CD4-positive, alpha-beta T cell treated with Interleukin-17A for 4 hours (primary cell): Measurements from ENCODE around the gene ASZ1.
"Not testable (repeated sequence)": the region's sequence is repeated elsewhere in the genome, so short reads cannot be mapped to it uniquely, and the experiment has no call there.

Experiments
- DNase-seq: peaks from one replicate; pipeline ENCODE4 v3.0.0-alpha.2; 2020; ENCODE audit warnings: mixed read lengths

ASZ1 gene, protein sequence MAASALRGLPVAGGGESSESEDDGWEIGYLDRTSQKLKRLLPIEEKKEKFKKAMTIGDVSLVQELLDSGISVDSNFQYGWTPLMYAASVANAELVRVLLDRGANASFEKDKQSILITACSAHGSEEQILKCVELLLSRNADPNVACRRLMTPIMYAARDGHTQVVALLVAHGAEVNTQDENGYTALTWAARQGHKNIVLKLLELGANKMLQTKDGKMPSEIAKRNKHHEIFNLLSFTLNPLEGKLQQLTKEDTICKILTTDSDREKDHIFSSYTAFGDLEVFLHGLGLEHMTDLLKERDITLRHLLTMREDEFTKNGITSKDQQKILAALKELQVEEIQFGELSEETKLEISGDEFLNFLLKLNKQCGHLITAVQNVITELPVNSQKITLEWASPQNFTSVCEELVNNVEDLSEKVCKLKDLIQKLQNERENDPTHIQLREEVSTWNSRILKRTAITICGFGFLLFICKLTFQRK

DNA sequence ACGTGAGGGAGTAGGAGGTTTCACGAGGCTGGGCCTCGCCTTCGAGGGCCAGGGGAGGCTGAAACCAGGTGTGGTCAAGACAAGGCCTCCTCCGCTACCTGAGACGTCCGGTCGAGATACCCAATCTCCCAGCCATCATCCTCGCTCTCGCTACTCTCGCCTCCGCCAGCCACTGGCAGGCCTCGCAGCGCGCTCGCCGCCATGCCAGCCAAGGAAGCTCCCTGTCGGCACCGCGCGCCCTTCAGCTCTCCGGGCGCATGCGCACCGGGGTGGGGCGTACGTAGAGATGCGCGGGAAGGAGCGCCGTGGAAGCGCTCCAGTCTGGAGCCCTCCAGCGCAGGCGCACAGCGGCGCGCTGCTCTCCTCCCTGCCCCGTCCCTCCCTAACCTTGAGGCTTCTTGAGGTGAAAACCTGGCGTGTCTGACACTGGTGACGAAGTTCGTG, at the start of gene ASZ1:
ASZ1 (minus strand) TSS at position 236 of the 444 bp plus-strand sequence; CDS start at position 203, 33 bp downstream.
- DNase-seq, result no peak

DNA sequence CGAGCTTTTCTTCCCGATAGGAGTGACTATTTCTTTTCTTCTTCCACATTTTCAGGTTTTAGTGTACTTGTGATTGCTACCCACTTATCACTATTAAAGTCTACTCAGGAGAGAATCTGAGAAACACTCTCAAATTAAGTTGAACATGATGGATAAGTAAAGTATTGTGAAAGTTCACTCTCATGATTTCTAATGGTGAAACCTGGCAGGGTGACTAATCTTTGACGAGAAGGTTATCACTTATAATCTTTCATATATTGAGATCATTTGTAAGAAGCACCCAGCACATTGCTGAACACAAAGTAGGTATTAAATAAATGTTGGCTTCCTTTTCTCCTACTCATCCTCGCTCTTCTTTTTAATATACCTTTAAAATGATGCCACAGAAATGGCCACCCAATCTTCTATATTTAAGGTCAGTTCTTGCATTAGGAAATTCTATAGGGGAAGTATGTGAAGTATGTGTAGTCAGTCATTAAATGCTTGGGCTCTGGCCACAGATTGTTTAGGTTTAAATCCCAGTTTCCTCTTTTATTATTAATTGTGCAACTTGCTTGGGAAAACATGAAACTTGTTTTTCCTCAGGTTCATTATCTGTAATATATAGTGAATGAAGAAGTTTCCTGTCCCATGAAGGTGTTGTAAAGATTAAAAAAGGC, 49.4 kb upstream of the ASZ1 start:
- no peak for DNase-seq

DNA sequence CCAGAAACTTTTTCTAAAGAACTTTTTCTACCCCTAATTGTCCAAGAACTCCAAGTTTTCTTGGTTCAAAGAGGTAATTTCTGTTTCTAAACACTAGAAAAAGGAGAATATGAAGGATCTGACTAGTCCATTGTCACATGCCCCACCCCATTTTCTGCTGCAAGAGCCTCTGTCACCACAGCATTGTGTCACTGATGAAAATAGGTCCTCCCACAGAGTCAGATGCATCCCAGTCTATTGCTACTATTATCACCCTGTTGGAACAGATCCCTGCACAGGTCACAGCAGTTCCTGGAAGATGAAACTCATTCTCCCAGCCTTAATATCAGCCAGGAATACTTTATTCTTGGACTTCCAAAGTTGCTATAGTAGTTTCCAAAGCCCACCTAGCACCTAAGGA, 45.0 kb upstream of the ASZ1 start:
- no peak for DNase-seq

DNA sequence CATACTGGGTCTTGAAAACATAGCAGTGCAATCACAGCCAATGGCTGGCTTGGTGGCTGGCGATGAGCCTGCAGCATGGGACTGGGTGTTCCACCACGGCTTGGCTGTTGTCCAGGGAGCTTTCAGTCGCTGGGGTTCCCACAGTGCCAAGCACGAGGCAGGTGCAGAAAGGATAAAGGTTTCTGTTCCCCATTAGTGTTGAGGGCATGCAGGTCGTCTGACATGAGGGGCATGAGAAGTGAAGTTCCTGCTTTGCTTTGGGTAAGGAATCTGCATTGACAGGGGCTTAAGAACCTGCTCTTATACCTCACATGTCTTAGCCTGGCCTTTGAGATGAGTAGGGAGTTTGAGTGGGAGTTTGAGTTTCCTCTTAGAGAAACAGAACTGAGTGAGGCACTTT, 43.5 kb upstream of the ASZ1 start:
- DNase-seq, result no peak

DNA sequence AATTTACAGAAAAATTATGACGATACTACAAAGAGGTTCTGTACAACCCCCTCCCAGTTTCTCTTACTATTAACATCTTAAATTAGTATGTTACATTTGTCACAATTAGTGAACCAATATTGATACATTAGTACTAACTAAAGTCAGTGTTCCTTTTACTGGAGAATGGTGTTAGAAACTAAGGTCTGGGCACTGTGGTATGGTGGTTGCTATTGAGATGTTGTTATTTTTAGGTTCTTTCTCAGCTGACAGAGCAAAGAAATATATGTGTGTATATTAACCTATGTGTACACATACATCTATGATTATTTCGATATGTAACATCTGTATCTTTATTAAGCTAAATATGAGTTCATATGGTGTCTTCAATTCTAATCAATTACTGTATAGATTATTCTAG, 40.9 kb upstream of the ASZ1 start:
- no peak for DNase-seq

DNA sequence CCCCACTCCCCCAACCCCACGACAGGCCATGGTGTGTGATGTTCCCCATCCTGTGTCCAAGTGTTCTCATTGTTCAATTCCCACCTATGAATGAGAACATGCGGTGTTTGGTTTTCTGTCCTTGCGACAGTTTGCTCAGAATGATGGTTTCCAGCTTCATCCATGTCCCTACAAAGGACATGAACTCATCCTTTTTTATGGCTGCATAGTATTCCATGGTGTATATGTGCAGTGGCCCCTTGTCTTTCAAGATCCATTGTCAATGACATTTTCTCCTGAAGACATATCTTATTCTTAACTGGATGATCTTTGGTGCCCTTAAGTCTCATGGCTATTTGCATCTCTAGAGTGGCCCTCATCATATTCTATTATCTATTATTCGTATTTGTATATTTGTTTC, 33.5 kb upstream of the ASZ1 start:
- DNase-seq, result not testable (repeated sequence)

DNA sequence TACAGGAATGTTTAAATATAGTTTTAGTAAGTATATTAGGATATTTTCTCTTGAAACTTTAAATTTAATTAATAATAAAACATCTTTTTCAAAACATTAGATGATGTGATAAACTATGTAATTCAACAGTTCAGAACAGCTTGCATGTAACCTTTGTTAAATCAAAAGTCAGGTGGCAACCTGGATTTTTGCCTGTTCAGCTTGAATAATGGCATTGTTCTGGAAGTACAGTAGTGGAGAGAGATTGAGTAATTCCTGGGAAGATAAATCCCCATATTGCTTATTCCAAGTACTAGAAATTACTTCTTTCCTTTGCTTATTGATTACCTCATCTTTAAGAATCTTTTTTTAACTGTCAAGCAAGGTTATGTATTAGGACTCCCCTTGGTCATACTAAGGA, 32.4 kb upstream of the ASZ1 start:
- DNase-seq, result no peak

DNA sequence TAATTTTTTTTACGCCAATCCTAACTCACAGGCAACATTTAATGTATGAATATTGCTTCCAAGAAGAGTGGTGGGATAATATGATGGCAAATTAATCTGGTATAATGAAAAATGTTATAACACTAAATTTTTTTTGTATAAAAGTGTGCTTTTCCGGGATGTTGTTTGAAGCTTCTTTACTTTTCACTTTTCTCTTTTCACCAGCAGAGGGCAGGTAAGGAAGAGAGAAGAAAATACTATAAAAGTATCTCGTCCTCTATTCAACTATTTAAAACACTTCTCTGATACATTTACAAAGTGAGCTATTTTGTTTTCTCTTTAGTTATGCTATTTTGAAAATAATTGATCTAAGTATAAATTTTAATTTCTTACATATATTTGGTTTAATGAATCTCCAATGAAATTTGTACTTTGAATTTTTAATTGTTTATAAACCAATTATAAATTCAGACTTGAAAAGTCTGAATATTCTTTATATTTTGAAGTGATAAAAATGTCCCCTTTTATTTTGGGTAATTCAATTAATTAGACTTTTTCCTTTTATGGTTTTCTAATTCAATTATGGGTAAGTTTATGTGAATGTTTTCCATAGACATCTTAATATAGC, 31.8 kb upstream of the ASZ1 start:
- DNase-seq, result no peak

DNA sequence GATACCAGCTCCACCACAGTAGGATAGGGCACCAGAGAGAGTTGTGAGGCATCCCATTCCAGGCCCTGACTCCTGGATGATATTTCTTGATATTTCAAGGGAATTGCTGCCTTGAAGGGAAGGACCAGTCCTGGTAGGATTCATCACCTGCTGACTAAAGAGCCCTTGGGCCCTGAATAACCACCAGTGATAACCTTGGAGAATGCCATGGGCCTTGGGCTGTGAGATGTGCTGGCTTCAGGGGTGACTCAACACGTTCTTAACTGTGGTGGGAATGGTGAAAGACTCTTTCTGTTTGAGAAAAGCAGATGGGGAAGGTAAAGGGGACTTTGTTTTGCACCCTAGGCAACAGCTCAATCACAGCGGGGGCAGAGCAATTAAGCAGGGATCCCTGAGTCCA, 21.4 kb upstream of the ASZ1 start:
- DNase-seq, result no peak

DNA sequence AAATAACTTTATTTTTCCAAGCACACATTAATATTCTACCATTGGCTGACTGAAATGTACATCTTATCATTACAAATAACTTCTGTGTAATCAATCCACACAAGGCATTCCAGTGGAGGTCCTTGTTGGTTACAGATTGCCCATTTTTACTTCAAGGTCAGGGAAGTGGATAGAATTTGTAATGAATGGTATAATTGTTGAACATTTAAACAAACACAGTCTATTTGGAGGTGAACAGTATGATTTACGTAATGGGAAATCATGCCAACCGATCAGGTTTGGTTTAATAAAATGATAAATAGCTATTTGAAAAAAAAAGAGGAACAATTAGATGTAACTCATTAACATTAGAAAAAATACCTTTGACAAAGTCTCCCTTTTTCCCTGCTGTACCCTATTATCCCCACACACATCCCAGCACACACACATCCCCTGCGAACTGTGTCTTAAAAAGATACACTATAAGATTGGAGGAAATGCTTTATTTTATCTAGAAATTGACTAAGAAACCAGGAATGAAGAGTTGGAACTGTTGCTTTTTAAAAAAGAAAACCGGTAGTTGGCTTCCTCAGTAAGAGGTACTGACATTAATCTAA, 19.0 kb upstream of the ASZ1 start:
- no peak for DNase-seq

DNA sequence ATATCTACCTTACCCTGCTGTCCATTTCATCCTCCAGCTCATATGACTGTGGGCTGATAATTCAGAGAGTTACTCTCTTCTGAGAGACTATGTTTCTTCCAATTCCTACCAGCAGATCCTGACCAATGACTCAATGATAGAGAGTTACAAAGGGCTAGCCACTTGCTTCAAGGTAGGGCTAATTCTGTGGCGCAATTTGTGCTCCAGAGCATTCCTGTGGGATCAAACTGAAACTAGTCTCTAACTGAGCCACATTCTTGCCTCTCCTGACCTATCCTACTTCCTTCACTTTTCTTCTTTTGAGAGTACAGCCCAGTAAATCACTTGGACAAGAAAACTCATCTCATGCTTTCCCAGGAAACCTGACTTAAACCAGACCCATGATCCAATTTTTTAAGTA, 17.9 kb upstream of the ASZ1 start:
- no peak for DNase-seq

DNA sequence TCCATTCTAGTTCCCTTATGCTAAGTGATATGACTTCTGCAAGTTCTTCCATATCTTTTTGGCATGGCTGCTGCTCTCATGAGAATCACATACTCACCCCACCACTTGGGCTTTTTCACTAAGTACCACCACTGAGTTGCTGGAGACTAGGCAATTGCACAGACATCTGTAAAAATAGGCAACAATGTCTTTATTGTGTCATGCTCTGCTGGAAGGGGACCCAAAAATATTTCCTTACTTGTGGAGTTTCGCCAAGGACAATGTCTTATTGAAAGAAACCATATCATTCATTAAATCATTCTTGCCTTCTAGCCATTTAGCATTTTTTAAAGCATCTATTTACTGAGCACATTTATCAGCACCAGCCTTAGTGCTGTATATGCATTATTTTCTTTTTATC, 17.4 kb upstream of the ASZ1 start:
- DNase-seq, result no peak

DNA sequence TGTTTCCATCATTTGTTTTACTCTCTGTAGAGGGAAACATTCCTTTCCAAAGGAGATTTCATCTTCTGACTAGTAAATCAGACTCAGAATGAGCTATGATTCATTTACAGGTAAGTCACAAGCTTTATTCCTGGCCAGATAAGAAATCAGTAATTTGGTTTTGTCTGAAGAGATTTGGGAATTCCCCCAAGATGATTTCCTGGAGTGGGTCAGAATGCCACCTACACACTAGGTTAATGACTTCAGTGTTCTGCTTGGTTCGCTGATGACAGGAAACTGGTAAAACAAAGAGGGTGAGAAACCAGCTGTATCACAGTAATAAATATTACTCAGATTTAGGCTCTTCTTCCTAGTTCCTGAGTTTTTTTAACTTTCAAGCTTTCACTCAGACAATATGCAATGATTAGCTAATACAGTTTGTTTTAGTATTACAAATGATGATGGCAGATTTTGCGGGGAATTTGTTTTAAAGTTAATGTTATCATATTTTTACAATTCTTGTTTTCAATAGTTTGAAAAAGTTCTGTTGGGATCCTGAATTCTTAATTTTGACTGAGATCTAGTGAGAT, 8.3 kb upstream of the ASZ1 start:
- DNase-seq, result no peak

DNA sequence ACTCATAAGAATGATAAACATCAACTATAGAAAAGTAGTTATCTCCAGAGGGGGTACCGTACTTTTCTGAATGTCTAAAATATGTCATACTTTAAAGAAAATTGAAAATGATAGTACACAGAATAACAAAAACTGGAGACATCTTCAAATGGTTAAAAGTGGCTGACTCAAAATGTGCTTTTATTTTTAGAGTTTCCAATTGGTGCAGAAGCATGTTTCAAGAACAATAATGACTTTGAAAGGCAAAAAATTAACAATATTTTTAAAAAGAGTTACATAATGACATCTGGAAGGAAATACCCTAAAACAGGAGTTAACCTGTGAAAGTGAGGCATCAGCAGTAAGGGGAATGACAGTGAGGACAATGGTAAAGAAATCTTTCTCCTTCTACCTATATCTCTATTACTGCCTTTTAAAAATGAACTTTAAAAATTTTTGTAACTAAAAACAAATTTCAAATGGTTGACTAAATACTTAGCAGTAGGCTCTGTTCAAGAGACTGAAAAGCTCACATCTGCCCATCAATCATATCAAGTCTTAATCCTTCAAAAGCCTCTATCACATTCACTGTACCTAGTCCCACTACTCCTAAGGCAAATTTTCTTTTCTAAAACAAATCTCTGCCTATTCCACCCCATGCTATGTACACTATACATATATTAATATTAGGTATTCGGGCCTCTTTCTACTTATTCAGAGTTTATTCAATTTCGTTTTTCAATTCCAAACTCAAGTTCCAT, 3.0 kb downstream of the ASZ1 start:
- DNase-seq, result no peak

DNA sequence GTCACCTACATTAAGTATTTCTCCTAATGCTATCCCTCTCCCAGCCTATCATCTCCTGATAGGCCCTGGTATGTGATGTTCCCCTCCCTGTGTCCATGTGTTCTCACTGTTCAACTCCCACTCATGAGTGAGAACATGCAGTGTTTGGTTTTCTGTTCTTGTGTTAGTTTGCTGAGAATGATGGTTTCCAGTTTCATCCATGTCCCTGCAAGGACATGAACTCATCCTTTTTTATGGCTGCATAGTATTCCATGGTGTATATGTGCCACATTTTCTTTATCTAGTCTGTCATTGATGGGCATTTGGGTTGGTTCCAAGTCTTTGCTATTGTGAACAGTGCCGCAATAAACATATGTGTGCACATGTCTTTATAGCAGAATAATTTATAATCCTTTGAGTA, 12.7 kb downstream of the ASZ1 start:
- DNase-seq, result not testable (repeated sequence)

DNA sequence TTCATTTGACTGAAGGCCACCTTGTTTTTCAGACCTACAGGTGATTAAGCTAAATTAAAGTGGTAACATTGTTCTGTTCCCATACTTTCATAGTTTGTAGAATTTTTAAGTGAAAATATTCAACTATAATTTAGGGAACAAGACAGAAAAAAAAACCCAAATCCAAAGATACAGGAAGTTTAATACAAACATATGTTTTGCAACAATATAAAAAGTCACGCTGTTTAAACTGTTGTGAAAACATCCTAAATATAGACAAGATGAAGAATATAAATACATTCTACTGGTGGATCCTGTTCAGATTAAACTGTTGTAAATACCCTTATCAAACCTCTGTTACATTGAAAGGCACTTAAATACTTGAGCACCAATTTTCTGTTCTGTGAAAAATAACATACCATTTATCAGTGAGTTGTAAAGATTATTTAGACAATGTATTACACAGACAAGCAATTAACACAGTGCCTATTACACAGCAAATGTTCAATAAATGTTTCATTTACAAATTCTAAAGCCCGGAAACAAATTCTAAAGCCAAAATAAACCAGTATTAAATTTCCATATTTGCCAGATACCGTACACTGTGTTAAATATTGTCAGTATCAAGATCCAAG, 14.2 kb downstream of the ASZ1 start:
- DNase-seq, result no peak

DNA sequence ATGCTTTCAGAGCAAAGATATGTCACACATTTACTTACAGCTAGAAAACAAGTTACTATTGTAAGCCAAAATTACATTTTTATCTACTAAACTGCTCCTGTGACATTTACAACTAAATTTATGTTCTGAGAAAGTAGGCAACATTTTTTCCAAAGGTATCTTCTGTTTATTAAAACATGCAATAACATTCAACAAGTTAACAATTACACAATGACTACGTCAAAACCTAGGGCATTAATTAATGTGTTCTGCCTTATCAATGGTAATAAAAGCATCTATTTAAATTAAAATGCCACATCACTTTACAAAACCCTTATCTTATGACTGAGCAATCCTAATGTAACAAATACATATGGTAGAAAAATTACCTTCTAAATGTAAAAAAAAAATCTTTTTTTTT, 14.9 kb downstream of the ASZ1 start:
- no peak for DNase-seq

DNA sequence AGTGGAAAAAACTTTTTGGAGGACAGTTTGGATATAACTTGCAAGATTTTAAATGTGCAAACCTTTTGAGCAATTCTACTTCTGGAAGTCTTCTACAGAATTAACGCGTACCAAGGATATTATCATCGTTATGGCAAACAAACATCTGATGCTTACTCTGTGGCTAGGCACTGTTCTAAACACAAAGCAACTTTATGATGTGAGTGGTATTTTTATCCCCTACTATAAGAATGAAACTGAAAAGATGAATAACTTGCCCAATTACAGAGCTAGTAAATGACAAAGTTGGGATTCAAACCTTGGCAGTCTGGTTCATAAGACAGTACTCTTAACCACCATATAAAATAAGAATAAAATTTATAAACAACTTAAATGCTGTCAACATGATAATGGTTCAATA, 15.8 kb downstream of the ASZ1 start:
- no peak for DNase-seq

DNA sequence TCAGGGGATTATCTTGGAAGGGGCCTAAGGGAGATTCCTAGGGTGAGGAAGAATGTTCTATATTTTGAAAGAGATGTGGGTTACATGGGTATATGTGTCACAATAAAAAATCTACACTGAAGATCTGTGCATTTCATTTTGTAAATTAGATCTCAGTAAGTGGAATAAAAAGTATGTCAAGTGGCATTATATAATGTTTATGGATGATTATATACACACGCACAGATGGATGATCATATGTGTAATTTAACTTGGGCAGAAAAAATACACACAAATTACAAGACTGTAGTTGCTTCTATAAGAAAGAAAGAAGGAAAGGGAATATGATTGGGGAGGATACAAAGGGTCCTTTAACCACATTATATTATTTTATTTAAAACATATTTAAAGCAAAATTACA, 18.5 kb downstream of the ASZ1 start:
- DNase-seq, result no peak

DNA sequence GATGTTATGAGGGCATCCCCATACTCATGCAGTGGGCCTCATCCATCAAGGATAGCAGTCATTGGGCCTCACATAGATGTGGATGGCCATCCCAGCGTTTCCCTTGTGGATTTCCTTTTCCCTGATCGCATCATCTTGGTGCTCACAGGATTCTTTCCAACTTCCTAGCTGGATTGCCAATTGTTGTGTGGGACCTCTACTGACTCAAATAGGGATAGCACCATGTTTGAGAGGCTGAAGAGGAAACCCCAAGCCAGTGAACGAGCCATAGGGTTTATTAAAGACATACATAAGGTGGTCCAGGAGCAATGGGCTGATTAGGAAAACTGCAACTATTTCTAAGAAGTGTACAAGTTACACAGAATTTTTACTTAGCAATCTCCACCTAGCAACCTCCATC, 21.8 kb downstream of the ASZ1 start:
- no peak for DNase-seq

DNA sequence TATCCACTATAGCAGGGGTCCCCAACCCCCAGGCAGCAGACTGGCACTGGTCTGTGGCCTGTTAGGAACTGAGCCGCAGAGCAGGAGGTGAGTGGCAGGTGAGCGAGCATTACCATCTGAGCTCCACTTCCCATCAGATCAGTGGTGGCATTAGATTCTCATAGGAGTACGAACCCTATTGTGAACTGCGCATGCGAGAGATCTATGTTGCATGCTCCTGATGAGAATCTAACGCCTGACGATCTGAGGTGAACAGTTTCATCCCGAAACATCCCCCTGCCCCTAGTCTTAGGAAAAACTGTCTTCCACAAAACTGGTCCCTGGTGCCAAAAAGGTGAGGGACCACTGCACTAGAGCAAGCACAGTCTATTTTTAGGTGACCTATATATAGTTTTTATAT, 23.6 kb downstream of the ASZ1 start:
- no peak for DNase-seq

DNA sequence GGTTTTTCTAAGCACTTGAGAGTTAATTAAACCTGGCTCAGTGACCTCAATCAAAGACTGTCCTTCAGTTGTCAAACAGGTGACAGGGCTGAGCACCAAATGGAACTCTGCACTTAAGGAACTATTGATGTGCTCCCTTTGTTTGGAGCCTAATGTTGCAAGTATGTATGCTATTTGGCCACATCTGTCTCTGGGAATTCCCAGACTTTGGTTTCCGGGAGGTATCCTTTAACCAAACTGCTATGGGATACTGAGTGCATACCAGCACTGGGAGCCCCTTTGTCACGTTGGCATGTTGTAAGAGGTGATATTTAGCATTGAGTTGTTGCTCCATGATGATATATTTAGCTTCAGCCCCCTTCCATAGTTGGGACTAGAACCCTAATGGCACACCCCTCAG, 25.2 kb downstream of the ASZ1 start:
- DNase-seq, result no peak
